ENCODE results near the gene CEP95.

DNA sequence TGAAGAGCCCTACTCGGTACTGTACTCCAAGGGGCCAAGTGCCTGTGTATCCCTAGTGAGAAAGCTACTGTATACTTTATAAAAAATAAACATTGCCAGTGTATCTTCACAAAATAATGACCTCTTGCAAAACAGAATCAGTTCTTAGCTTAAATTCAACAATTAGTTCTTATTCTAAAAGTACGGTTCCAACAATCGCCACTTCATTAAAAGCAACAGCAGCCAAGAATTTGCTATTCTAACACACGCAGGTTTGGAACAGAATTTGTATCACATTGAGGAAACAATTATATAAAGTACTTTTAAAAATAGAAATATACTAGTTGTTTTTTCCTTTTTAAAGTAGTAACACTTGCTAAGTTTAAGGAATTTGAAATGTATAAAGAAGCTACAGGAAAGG lies 48.5 kb downstream of the CEP95 start:
- TF ChIP-seq POLR2A (IDR thresholded peaks at IDR 0.05) (no peak), POLR2AphosphoS5 (IDR thresholded peaks at IDR 0.05) (no peak), EP300 (IDR thresholded peaks at IDR 0.05) (no peak)
- TF ChIP-seq, protein P1, sequence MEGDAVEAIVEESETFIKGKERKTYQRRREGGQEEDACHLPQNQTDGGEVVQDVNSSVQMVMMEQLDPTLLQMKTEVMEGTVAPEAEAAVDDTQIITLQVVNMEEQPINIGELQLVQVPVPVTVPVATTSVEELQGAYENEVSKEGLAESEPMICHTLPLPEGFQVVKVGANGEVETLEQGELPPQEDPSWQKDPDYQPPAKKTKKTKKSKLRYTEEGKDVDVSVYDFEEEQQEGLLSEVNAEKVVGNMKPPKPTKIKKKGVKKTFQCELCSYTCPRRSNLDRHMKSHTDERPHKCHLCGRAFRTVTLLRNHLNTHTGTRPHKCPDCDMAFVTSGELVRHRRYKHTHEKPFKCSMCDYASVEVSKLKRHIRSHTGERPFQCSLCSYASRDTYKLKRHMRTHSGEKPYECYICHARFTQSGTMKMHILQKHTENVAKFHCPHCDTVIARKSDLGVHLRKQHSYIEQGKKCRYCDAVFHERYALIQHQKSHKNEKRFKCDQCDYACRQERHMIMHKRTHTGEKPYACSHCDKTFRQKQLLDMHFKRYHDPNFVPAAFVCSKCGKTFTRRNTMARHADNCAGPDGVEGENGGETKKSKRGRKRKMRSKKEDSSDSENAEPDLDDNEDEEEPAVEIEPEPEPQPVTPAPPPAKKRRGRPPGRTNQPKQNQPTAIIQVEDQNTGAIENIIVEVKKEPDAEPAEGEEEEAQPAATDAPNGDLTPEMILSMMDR (IDR thresholded peaks at IDR 0.05), result no peak
